ENCODE results near the gene NACC2.
A peak's percentile ranks its signal among the peaks of the same experiment; 100 is the strongest.

NACC2 gene

GRCh38 chr9:135989722-135990467, 105.2 kb downstream of the NACC2 start:
- ChIA-PET CTCF (interaction anchor here (0.6 to 3.2 kb wide), 4 partner anchors 14 to 32 kb away, joined by 3 to 12 read pairs (median 3); no protein-coding TSS in a partner anchor), POLR2A (no interaction called here)
- Histone ChIP-seq H3K9me3 (ENCODE audit: control insufficient read depth, insufficient read depth, low read depth, low read length) (no peaks in the 10 kb centered on the region), H3K4me3 (ENCODE audit: low read depth, low read length) (no peak overlapping the region), H3K4me1 (ENCODE audit: control insufficient read depth, insufficient read depth, low read length) (peaks cover 7% of the 10 kb centered on the region; the same call in 1 of the 2 replicates), H3K27ac (ENCODE audit: extremely low read depth, low read depth, low read length) (no peak overlapping the region), H3K36me3 (ENCODE audit: control insufficient read depth in 2 of 2, insufficient read depth in 1 of 2, low read length in 2 of 2) (no peaks in the 10 kb centered on the region)
- no peak for TF ChIP-seq ZEB2 (tag by site-specific recombination; IDR thresholded peaks at IDR 0.05)
- 0 out of 2 replicates have a peak, but pooled peaks have one; percentile 15 for TF ChIP-seq PATZ1 (tag by site-specific recombination; IDR thresholded peaks at IDR 0.05)
- no peak for TF ChIP-seq REPIN1 (tag by site-specific recombination; IDR thresholded peaks at IDR 0.05; ENCODE audit: low read depth)
- TF ChIP-seq GLIS2 (tag by site-specific recombination; IDR thresholded peaks at IDR 0.05), result peak; percentile 50; the same call in 1 of the 2 replicates
- peak; percentile 73 for TF ChIP-seq GLIS1 (tag by site-specific recombination; IDR thresholded peaks at IDR 0.05)
- TF ChIP-seq ZNF621 (tag by site-specific recombination; IDR thresholded peaks at IDR 0.05), result no peak
- TF ChIP-seq ZNF184 (tag by site-specific recombination; IDR thresholded peaks at IDR 0.05), result no peak
- peak; percentile 41; the same call in 1 of the 2 replicates for TF ChIP-seq ZIC2 (tag by site-specific recombination; IDR thresholded peaks at IDR 0.05)
- peak; percentile 60 for TF ChIP-seq ZNF341 (tag by site-specific recombination; IDR thresholded peaks at IDR 0.05; ENCODE audit: low read depth)

- Histone ChIP-seq H3K4me1 (ENCODE audit: control insufficient read depth, insufficient read depth, low read length) (peaks cover 7% of the 10 kb centered on the region; the same call in 1 of the 2 replicates), H3K36me3 (ENCODE audit: control insufficient read depth in 2 of 2, insufficient read depth in 1 of 2, low read length in 2 of 2) (no peaks in the 10 kb centered on the region), H3K4me3 (ENCODE audit: low read depth, low read length) (no peak overlapping the region), H3K9me3 (ENCODE audit: control insufficient read depth, insufficient read depth, low read depth, low read length) (no peaks in the 10 kb centered on the region), H3K27ac (ENCODE audit: extremely low read depth, low read depth, low read length) (no peak overlapping the region)
- CTCF ChIA-PET, result interaction anchor here (0.6 to 3.2 kb wide), 6 partner anchors 13 to 32 kb away, joined by 3 to 12 read pairs (median 3); no protein-coding TSS in a partner anchor
- no peak for TF ChIP-seq ZNF404 (tag by site-specific recombination; IDR thresholded peaks at IDR 0.05)
- peak; percentile 31; the same call in 1 of the 2 replicates for TF ChIP-seq ZNF157 (tag by site-specific recombination; IDR thresholded peaks at IDR 0.05)
- peak; percentile 39 for TF ChIP-seq GLIS2 (tag by site-specific recombination; IDR thresholded peaks at IDR 0.05)
- TF ChIP-seq CTCF (tag by site-specific recombination; IDR thresholded peaks at IDR 0.05), result peak; percentile 69
- peak; percentile 69 for TF ChIP-seq SCRT2 (tag by site-specific recombination; IDR thresholded peaks at IDR 0.05)
- no peak for TF ChIP-seq ZNF19 (tag by site-specific recombination; IDR thresholded peaks at IDR 0.05; ENCODE audit: low read depth)
- peak; percentile 8; the same call in 1 of the 2 replicates for TF ChIP-seq GLIS1 (tag by site-specific recombination; IDR thresholded peaks at IDR 0.05)
- TF ChIP-seq PATZ1 (tag by site-specific recombination; IDR thresholded peaks at IDR 0.05), result 0 out of 2 replicates have a peak, but pooled peaks have one; percentile 42
- peak; percentile 43; the same call in 1 of the 2 replicates for TF ChIP-seq ZNF692 (tag by site-specific recombination; IDR thresholded peaks at IDR 0.05)
- POLR2A ChIA-PET, result no interaction called here
These were observed 105.9 kb downstream of the NACC2 start for GRCh38 chr9:135989157-135989556.

All from HEK293 (cell line).